T-helper 2 cell treated with Interferon-gamma antibody and Interleukin-4, amounts not matched to agents 5 μg/mL and 100 μg/mL, for 36 hours (primary cell): ENCODE measurements around the gene PCDHA1.

ENCODE experiments used
- DNase-seq: peaks from one replicate; pipeline ENCODE4 v3.0.0; 2021; ENCODE audit warnings: low spot score
- H3K27ac Mint-ChIP-seq: one replicate; pipeline ENCODE4 v1.8.0; 2021; ENCODE audit warnings: mild to moderate bottlenecking, mixed read lengths
- H3K27me3 Mint-ChIP-seq: one replicate; pipeline ENCODE4 v1.8.0; 2021; ENCODE audit warnings: low read depth, mixed read lengths
- H3K36me3 Mint-ChIP-seq: one replicate; pipeline ENCODE4 v1.8.0; 2021; ENCODE audit warnings: low read depth, mixed read lengths
- H3K4me1 Mint-ChIP-seq: one replicate; pipeline ENCODE4 v1.8.0; 2021; ENCODE audit warnings: low read depth, mixed read lengths
- H3K4me3 Mint-ChIP-seq: one replicate; pipeline ENCODE4 v1.8.0; 2022; ENCODE audit warnings: mild to moderate bottlenecking, moderate library complexity, mixed read lengths
- H3K9me3 Mint-ChIP-seq: one replicate; pipeline ENCODE4 v1.8.0; 2021; ENCODE audit warnings: mixed read lengths

Gene PCDHA1

GRCh38 chr5:140883373-140883772 is 97.4 kb downstream of the PCDHA1 start:
- Mint-ChIP-seq H3K27ac (no peak overlapping the region), H3K4me1 (no peaks in the 10 kb centered on the region), H3K27me3 (no peaks in the 10 kb centered on the region), H3K9me3 (peaks cover 45% of the 10 kb centered on the region), H3K4me3 (no peak overlapping the region), H3K36me3 (peaks cover 1% of the 10 kb centered on the region)
- DNase-seq, result no peak

GRCh38 chr5:140883927-140884697 is 98.2 kb downstream of the PCDHA1 start:
- H3K9me3 Mint-ChIP-seq, result peaks cover 40% of the 10 kb centered on the region
- no peaks in the 10 kb centered on the region for H3K4me1 Mint-ChIP-seq
- DNase-seq, result no peak
- no peak overlapping the region for H3K27ac Mint-ChIP-seq
- no peaks in the 10 kb centered on the region for H3K27me3 Mint-ChIP-seq
- peaks cover 1% of the 10 kb centered on the region for H3K36me3 Mint-ChIP-seq
- no peak overlapping the region for H3K4me3 Mint-ChIP-seq

GRCh38 chr5:140916325-140916724 is 130.4 kb downstream of the PCDHA1 start:
- Mint-ChIP-seq H3K9me3 (peaks cover 18% of the 10 kb centered on the region), H3K4me3 (no peak overlapping the region), H3K4me1 (no peaks in the 10 kb centered on the region), H3K36me3 (no peaks in the 10 kb centered on the region), H3K27ac (no peak overlapping the region), H3K27me3 (no peaks in the 10 kb centered on the region)
- DNase-seq, result no peak

- H3K36me3 Mint-ChIP-seq, result no peaks in the 10 kb centered on the region
- peaks cover 14% of the 10 kb centered on the region for H3K27me3 Mint-ChIP-seq
- peaks cover 1% of the 10 kb centered on the region for H3K4me1 Mint-ChIP-seq
- no peak overlapping the region for H3K27ac Mint-ChIP-seq
- peaks cover 7% of the 10 kb centered on the region for H3K9me3 Mint-ChIP-seq
- no peak overlapping the region for H3K4me3 Mint-ChIP-seq
- no peak for DNase-seq
Observed at GRCh38 chr5:140923601-140924000, 137.7 kb downstream of the PCDHA1 start.

GRCh38 chr5:140925806-140926442 is 140.0 kb downstream of the PCDHA1 start, which contains the start of gene PCDHAC1:
Gene PCDHAC1, plus strand, starts transcription at chr5:140926299. Its CDS starts 594 bp downstream, at chr5:140926893.
- Mint-ChIP-seq H3K4me3 (peak within 1 kb of the TSS; percentile 34), H3K36me3 (no peaks in the 10 kb centered on the region), H3K27ac (no peak within 1 kb of the TSS), H3K9me3 (peaks cover 12% of the 10 kb centered on the region), H3K4me1 (peaks cover 1% of the 10 kb centered on the region), H3K27me3 (peaks cover 15% of the 10 kb centered on the region)
- DNase-seq, result no peak

- H3K27me3 Mint-ChIP-seq, result peaks cover 15% of the 10 kb centered on the region
- peaks cover 1% of the 10 kb centered on the region for H3K4me1 Mint-ChIP-seq
- H3K36me3 Mint-ChIP-seq, result no peaks in the 10 kb centered on the region
- DNase-seq, result no peak
- no peak overlapping the region for H3K27ac Mint-ChIP-seq
- peak overlapping the region; percentile 34 for H3K4me3 Mint-ChIP-seq
- peaks cover 12% of the 10 kb centered on the region for H3K9me3 Mint-ChIP-seq
Observed at GRCh38 chr5:140926443-140927227, 140.7 kb downstream of the PCDHA1 start.

- H3K27ac Mint-ChIP-seq, result no peak overlapping the region
- DNase-seq, result no peak
- H3K9me3 Mint-ChIP-seq, result peaks cover 12% of the 10 kb centered on the region
- H3K36me3 Mint-ChIP-seq, result no peaks in the 10 kb centered on the region
- peaks cover 15% of the 10 kb centered on the region for H3K27me3 Mint-ChIP-seq
- no peak overlapping the region for H3K4me3 Mint-ChIP-seq
- peaks cover 1% of the 10 kb centered on the region for H3K4me1 Mint-ChIP-seq
Observed at GRCh38 chr5:140927228-140927573, 141.3 kb downstream of the PCDHA1 start.

GRCh38 chr5:140934964-140935606 is 149.1 kb downstream of the PCDHA1 start:
- H3K27ac Mint-ChIP-seq, result no peak overlapping the region
- H3K27me3 Mint-ChIP-seq, result no peaks in the 10 kb centered on the region
- H3K36me3 Mint-ChIP-seq, result no peaks in the 10 kb centered on the region
- H3K9me3 Mint-ChIP-seq, result no peaks in the 10 kb centered on the region
- DNase-seq, result no peak
- H3K4me1 Mint-ChIP-seq, result no peaks in the 10 kb centered on the region
- H3K4me3 Mint-ChIP-seq, result no peak overlapping the region

GRCh38 chr5:140946578-140946977 is 160.6 kb downstream of the PCDHA1 start:
- Mint-ChIP-seq H3K27me3 (no peaks in the 10 kb centered on the region), H3K36me3 (no peaks in the 10 kb centered on the region), H3K27ac (no peak overlapping the region), H3K4me3 (no peak overlapping the region), H3K9me3 (peaks cover 17% of the 10 kb centered on the region), H3K4me1 (no peaks in the 10 kb centered on the region)
- no peak for DNase-seq

GRCh38 chr5:140951636-140952035 is 165.7 kb downstream of the PCDHA1 start:
- no peak for DNase-seq
- H3K36me3 Mint-ChIP-seq, result no peaks in the 10 kb centered on the region

GRCh38 chr5:140953234-140953633 is 167.3 kb downstream of the PCDHA1 start:
- no peak for DNase-seq
- Mint-ChIP-seq H3K27ac (no peak overlapping the region), H3K4me1 (no peaks in the 10 kb centered on the region), H3K9me3 (peaks cover 6% of the 10 kb centered on the region), H3K4me3 (no peak overlapping the region), H3K27me3 (no peaks in the 10 kb centered on the region), H3K36me3 (no peaks in the 10 kb centered on the region)

More at GRCh38 chr5:140951636-140952035, 165.7 kb downstream of the PCDHA1 start:
- Mint-ChIP-seq H3K27ac (no peak overlapping the region), H3K9me3 (peaks cover 6% of the 10 kb centered on the region), H3K4me1 (no peaks in the 10 kb centered on the region), H3K27me3 (no peaks in the 10 kb centered on the region), H3K4me3 (no peak overlapping the region)

GRCh38 chr5:140962190-140962589 is 176.2 kb downstream of the PCDHA1 start:
- Mint-ChIP-seq H3K27me3 (peaks cover 18% of the 10 kb centered on the region), H3K27ac (no peak overlapping the region), H3K36me3 (no peaks in the 10 kb centered on the region), H3K4me3 (no peak overlapping the region), H3K9me3 (no peaks in the 10 kb centered on the region), H3K4me1 (no peaks in the 10 kb centered on the region)
- no peak for DNase-seq

GRCh38 chr5:140964356-140964755 is 178.4 kb downstream of the PCDHA1 start:
- Mint-ChIP-seq H3K27me3 (peaks cover 21% of the 10 kb centered on the region), H3K9me3 (no peaks in the 10 kb centered on the region), H3K36me3 (no peaks in the 10 kb centered on the region), H3K4me3 (no peak overlapping the region), H3K4me1 (no peaks in the 10 kb centered on the region), H3K27ac (no peak overlapping the region)
- no peak for DNase-seq

- Mint-ChIP-seq H3K9me3 (no peaks in the 10 kb centered on the region), H3K4me3 (no peak overlapping the region), H3K27ac (no peak overlapping the region), H3K27me3 (peaks cover 21% of the 10 kb centered on the region), H3K36me3 (no peaks in the 10 kb centered on the region), H3K4me1 (no peaks in the 10 kb centered on the region)
- no peak for DNase-seq
Observed at GRCh38 chr5:140965905-140966292, 180.0 kb downstream of the PCDHA1 start.
